GM19099 (cell line): Measurements from ENCODE around the gene TENM4.

ENCODE experiments used
- POLR2A ChIP-seq: IDR thresholded peaks from 3 replicates; pipeline ENCODE4 v1.6.1; 2011; ENCODE audit warnings: low read depth; ENCODE audit not compliant: insufficient read length; ENCODE audit errors: extremely low read depth

Gene TENM4

GRCh38 chr11:78622666-78623065 is 818.2 kb downstream of the TENM4 start:
- no peak for TF ChIP-seq POLR2A

- TF ChIP-seq POLR2A: no peak
Observed at GRCh38 chr11:78620159-78620558, 820.7 kb downstream of the TENM4 start.

- TF ChIP-seq POLR2A: no peak
Observed at GRCh38 chr11:78615724-78616123, 825.1 kb downstream of the TENM4 start.

DNA sequence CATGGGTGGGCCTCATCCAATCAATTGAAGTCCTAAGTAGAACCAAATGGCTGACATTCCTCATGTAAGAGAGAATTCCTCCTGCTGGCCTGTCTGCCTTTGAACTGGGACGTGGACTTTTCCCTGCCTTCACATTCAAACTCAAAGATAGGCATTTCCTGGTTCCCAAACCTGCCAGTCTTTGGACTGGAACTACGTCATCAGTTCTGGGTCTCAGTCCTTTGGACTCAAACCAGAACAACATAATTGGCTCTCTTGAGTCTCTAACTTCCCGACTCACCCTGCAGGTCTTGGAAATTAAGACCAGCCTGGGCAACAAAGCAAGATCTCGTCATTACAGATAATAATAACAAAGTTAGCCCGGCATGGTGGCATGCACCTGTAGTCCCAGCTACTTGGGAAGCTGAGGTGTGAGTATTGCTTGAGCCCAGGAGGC is 827.4 kb downstream of the TENM4 start:
- TF ChIP-seq POLR2A: no peak

GRCh38 chr11:78612721-78613377 is 828.0 kb downstream of the TENM4 start:
- TF ChIP-seq POLR2A: no peak

- TF ChIP-seq POLR2A: no peak
Observed at GRCh38 chr11:78607696-78608095, 833.1 kb downstream of the TENM4 start.

GRCh38 chr11:78606667-78607066 is 834.2 kb downstream of the TENM4 start:
- no peak for TF ChIP-seq POLR2A

DNA sequence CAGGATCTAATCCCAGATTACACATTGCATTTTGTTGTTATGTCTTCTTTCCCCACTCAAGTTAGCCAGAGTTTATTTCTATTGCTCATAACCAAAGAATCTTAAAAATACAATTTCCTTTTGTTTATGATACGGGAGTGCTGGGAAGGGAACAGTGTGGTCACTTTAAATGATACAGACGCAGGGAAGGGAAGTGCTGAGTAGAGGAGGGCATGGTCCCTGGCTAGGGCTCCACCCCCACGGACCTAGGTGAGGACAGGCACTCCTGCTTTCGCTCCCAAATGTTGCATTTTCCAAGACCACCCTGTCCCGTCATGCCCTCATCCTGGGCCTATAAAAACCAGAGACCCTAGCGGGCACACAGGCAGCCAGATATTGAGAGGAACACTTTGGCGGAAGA is 835.5 kb downstream of the TENM4 start:
- no peak for TF ChIP-seq POLR2A

- no peak for TF ChIP-seq POLR2A
Observed at GRCh38 chr11:78603792-78604191, 837.0 kb downstream of the TENM4 start.
